ENCODE results near the gene ZMYM2.

The ZMYM2 gene

DNA sequence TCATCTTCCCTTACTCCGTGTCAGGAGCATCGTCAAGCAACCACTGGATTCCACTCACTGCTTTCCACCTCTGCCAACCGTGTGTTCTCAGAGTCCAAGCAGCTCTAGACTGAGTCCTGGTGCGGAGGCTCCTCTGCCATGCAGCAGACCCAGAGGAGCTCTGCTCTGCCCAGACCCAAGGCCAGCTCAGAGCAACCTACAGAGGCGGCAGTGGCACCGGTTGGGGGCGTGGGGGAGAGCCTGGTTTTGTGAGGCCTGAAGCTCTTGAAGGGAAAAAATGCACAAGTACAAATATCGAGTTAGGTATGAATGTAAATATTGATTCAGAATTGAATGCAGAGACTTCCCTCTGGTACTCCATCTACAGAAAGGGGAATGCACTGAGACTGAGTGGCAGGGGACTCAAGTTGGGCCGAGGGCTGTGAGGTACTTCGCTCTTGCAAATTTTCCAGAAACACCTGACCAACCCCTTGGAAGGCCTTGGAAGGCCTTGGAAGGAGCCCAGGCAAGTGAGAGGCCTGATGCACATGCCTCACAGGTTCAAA is 155.6 kb downstream of the ZMYM2 start:
- DNase-seq: no peak

DNA sequence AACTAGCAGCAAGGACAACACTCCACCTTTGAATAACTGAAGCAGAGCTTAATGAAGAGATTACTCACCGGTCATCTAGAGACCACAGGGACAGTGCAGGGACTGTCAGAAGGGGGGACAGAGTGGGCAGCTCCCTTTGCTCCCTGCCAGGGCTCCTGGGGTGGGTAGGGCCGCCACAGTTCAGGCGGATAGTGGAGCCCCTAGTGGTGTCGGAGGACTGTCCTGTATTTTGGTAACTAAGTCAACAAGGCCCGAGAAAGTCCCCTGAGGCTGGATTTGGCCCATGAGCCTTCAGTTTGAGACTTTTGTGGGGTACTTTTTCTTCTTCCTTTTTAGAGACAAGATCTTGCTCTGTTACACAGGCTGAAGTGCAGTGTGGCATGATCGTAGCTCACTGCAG is 157.7 kb downstream of the ZMYM2 start:
- no peak for DNase-seq

DNA sequence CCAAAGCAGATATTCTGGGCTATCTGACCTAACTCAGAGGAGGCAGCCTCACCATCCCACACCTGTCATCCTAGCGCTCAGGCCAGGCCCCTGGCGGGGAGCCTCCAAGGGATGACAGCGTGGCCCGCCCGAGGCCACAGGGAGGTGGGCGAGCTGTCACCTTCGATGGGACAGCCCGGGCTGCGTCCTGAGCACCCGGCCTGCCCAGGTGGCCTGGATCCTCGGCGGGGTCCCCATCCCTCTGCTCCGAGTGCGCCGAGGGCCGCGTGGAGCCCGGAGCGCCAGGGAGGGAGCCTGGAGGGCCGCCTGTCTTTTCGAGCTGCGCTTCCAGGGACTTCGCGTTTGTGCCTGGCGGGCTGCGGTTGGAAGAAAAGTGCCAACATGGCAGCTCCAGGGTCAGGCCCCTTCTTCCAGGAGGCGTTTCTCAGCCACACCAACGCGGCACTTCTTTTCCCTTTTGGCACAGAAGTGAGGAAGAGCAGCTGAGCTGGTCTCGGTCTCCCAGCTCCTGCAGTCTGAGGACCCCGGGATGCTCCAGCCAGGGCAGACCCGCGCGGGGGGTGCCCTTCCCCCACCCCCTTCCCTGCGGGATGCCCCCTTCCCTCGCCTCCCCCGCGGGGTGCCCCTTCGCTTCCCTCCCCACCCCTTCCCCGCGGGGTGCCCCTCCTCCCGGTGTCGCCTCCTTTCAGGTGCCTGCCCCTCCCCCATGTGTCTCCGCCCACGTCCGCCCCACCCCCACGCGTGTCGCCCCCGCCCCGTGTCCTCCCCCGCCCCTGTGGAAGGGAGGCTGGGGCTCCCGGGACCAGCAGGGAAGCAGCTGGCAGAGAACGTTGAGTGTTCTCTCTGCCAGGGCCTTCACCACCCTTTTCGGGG is 160.0 kb downstream of the ZMYM2 start:
- no peak for DNase-seq

DNA sequence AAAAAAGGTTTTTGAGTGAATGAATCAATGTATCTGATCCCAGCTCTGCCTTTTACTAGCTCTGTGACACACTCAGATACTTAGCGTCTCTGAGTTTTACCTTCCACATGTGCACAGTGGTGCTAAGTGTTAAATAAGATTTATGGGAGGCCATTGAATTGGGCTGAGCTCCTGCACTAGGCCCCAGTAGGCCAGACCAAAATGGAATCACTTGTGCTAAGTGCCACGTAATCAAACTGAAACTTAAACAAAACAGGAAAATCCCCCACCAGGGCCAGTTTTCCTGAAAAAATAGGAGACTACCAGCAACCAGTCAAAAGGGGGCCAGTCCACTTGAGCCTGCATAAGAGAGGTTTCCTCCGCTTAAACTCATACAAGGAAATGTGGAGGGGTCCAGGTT is 161.4 kb downstream of the ZMYM2 start:
- no peak for DNase-seq

DNA sequence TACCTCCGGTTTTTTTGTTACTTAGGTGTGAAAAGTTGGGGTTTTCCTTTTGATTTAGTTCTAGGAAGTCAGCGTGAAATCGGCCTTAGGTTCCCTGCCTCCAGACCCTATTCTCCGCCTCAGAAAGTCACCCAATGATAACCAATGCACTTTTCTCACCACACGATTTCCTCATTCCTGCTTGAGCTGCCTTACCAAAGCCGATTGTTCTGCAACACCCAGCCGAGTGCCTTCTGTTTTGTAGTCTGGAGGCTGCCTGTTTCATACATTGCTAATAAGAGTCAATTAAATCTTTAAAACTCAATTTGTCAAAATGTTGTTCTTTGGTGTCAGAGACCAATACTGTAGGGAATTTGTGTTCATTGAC is 162.6 kb downstream of the ZMYM2 start:
- no peak for DNase-seq

DNA sequence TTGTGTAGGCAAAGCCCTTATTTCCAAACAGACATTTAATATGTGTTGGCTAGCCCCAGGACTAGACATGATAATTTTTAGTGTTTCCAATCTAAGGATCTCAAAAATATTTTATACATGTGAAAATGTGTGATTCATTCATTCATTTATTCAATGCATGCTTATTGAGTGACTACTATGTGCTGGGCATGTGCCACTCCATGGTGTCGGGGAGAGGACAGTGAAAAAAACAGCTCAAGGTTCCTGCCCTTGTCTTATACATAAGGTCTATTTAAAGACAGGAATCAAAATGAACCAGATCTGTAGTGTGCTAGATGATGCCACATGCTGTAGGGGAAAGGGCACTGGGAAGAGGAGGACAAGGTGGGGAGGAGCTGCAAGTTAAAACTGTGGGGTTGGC is 165.8 kb downstream of the ZMYM2 start:
- DNase-seq: no peak

DNA sequence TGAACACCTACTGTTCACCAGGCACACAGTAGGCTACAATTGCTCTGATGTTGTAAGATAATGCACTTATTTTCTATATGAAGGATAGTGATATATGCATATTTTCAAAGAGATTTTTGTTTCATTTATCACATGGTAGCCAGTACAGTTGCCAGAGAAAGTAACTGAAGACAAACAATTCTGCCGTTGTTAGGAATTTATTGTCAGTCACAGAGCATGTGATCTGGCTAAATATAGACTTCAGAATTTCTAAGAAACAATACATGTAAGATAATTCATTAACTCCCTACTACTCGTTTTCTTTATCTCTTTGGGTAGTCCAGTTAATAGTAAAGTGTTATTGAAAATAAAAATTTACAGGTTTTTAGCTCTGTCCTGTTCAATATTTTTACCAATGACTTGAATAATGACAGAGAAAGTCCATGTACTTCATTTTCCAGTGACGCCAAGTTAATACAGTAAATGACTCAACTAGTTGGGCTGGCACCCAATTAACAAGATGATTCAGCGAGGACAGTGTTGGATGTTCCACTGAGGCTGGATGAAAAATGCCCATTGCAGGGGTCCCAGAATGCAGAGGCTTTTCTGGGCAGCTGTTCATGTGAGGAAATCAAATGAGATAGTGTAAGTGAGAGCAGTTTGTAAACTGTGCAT is 166.7 kb downstream of the ZMYM2 start:
- DNase-seq: no peak

DNA sequence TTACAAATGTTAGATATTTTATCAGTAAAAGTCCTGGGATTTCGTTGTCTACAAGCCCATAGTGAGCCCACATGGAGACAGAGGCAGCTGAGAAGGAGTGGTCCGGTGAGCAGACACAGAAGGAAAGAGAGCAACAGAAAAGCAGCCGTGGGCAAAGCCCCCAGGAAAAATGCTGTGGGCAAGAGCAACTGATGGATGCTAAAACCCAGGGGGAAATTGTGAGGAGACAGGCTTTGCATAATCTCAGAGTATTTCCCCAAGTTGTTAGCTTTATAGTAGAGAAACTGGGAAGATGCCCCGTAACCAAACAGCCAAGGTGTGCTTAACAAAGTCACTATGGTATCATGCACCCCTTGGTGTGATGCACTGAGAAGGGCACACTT is 167.2 kb downstream of the ZMYM2 start:
- no peak for DNase-seq

DNA sequence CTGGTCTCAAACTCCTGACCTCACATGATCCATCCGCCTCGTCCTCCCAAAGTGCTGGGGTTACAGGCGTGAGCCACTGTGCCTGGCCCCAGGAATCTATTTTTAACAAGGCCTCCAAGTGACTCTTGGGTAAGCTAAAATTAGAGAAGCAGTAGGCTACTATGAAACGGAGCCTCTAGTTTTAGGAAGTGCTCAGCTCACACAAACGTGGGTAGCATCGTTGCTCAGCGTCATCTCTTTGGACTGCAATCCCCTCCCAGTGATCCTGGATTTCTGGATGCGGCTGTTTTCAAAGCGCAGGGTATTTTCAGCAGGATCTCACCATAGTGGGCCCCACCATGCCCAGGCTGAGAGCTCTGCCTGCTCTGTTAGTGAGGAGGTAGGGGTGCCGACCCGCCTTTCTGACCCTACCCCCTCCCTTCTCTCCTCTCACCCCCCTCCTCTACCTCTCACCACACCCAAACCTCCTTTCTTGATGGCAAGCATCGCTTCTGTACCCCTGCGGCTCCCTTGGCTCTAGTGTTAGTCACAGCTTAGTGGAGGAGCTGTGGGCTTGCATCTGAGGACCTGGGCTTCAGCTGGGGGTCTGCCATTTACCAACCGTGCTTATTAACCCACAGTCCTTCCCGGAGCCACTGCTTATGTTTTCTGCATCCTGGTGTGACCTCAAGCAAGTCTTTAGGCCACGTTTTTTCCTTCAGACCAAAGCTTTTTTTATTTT is 168.2 kb downstream of the ZMYM2 start:
- no peak for DNase-seq

DNA sequence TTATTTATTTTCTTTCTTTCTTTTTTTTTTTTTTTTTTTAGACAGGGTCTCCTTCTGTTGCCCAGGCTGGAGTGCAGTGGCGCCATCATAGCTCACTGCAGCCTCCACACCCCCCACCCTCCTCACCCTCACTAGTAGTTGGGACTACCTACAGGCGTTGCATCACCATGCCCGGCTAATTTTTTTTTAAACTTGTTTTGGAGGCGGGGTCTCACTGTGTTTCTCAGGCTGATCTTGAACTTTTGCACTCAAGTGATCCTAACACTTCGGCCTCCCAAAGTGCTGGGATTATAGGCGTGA is 168.7 kb downstream of the ZMYM2 start:
- no peak for DNase-seq

DNA sequence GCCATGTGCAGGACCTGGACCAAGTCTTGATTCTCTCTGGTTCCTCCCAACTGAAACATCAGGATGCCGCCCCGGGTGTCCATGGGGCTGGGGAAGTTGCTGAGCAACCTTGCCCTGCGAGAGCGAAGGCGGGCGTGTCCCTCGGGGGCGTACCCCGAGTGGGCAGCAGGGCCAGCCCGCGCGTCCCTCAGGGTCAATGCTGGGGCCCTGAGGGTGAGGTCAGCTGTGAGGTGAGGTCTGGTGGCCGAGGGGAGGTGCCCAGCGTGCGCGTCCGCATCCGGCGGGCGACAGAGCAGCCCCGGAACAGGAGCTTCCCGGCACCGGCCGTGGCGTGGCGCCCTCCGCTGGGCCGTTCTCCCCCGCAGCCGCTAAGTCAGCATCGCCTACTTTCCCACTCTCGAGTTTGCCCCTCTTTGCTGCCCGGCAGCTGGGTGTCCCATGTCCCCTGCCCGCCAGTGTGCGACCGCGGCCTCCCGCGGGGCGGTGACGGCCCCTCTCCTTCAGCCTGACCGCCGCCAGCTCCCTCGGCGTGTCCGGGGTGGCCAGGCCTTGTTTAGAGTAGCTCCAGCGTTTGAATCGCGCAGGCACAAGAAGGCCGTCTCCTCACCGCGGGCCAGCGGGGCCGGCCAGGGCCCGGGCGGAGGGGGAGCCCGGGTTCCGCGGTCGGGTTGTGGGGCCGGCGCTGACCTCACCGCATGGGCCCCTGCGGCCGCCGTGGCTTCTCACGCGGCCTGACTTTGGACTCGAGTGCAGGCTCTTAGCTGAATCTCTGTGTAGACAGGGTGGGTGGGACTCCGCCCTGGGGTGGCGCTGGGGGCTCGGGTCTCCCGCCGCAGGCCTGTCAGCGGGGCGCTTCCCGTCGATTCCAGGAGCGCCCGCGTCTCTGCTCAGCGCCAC is 169.3 kb downstream of the ZMYM2 start:
- DNase-seq: no peak

DNA sequence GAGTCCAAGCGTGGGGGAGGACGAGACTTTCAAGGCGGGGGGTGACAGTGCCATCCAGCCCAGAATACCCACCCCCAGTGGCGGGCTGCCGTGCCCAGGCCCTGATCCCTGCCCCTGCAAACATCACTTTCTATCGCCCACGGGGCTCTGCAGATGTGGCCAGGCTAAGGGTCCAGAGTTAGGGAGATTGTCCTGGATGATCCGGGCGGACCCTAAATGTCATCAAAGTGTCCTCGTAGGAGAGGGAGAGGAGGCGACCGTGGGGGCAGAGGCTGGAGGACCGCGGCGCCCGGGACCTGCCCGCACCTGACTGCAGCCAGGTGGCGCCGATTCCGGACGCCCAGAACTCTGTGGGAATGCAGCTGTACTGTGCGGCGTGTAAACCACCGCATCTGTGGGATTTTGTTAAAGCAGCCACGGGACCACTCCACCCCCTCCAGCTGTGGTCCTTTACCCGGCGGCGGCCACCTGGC is 170.0 kb downstream of the ZMYM2 start:
- DNase-seq: no peak

DNA sequence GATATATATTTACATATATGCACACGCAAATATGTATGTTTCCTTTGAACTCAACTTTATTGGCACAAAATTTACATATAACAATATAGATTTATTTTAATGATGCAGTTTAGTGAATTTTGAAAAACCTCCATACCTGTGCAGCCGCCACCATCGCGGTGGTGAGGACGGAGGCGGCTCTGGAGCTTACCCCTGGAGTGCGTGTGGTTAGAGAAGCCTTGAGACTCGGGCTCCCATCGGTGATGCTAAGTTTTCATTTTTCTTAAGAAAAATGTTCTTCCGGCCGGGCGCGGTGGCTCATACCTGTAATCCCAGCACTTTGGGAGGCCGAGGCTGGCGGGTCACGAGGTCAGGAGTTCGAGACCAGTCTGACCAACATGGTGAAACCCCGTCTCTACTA is 170.5 kb downstream of the ZMYM2 start:
- no peak for DNase-seq

DNA sequence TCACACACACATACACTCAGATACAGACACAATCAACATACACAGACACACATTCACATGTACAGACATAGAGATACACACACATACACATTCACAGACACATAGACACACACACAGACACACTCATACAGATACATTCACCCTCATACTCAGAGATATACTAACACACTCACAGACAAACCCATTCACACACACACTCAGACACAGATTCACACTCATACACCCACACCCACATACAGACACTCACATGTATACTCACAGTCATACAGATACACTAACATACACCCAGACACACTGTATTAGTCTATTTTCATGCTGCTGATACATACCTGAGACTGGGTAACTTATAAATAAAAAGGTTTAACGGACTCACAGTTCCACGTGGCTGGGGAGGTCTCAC is 171.5 kb downstream of the ZMYM2 start:
- no peak for DNase-seq

DNA sequence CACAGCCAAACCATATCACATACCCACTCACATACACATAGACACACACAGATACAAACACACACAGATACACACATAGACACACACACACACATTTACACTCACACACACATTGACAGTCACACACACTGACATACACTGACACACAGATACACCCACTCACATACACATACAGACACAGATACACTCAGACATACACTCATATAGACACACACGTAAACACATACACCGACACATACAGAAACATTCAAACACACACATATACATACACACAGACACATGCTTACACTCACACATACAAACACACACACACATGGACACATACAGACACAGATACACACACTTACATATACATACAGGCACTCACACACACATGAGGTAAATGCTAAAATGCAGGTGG is 172.1 kb downstream of the ZMYM2 start:
- no peak for DNase-seq

DNA sequence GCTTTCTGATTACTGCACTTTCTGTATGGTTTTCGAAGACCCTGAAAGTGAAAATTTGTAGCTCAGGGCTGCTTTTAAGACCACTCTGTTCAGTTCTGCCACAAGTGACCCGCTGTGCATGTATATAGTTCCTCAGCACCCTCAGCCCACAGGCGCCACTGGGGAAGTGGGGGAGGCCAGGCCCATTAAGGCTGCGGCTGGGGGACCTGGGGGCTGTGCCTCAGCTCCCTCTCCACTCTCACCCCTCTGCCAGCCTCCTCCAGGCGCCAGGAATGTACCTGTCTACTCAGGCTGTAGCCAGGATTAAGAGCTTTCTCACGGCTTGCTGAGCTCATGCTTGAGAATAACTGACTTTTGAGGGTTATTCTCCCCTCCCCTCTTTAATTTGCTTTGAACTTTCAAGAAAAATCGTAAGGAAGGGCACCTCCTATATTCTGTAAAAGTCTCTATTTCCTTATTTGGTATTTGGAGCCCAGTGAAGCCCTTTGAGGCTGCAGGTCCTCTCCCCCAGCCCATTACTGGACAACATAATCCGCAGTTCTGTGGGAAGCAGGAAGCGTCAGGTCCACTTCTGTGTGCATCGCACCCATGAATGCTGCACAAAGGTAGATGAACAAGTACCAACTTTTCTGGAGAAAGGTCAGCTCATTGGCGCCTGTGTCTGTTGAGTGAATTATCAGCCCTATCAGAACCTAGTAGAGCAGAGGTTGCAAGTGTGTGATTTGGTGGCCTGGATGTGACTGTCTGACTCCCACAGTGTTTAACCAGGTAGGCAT is 172.7 kb downstream of the ZMYM2 start:
- DNase-seq: no peak

DNA sequence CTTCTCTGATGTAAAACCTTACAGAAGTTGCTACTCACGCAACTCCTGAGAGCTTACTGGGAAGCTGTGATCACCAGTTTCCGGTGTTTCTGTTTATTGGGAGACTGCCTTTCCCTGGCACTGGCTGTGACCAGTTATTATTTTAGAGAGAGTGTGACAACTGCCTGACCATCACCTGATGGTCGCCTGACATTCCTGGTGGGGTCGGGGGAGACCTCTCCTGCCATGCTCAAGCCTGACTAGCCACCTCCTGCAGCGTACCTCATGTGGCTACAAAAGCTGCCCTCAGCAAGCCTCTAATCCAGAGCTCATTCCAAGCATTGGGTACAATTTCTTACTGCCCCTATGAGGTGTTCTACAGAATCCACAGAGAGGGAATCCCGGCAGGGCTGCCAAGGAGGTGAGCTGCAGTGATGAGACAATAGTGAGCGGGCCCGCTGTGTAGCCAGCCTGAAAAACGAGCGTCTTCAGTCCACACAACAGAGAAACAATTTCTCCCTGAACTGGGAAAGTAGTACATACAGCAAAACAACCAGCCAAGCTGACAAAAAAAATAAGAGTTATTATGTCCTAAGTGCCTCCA is 173.6 kb downstream of the ZMYM2 start:
- DNase-seq: no peak

DNA sequence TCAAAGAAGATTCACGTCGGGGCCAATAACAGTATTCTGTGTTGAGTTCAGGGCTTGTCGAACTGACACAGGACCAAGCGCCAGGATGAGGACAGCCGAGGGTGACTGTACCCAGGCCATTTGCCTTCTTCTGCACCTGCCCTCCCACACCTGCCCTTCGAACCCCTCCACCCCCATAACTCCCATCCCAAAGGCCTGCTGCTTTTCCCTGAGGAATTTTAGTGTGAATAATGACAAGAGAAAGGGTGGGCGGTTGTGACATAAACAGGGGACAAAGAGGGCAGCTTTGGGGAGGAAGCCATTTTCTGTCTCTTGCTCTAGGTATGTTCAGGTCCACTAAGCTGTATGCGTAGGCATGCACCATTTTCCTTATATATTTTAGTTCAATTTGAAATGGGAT is 176.2 kb downstream of the ZMYM2 start:
- DNase-seq: no peak

DNA sequence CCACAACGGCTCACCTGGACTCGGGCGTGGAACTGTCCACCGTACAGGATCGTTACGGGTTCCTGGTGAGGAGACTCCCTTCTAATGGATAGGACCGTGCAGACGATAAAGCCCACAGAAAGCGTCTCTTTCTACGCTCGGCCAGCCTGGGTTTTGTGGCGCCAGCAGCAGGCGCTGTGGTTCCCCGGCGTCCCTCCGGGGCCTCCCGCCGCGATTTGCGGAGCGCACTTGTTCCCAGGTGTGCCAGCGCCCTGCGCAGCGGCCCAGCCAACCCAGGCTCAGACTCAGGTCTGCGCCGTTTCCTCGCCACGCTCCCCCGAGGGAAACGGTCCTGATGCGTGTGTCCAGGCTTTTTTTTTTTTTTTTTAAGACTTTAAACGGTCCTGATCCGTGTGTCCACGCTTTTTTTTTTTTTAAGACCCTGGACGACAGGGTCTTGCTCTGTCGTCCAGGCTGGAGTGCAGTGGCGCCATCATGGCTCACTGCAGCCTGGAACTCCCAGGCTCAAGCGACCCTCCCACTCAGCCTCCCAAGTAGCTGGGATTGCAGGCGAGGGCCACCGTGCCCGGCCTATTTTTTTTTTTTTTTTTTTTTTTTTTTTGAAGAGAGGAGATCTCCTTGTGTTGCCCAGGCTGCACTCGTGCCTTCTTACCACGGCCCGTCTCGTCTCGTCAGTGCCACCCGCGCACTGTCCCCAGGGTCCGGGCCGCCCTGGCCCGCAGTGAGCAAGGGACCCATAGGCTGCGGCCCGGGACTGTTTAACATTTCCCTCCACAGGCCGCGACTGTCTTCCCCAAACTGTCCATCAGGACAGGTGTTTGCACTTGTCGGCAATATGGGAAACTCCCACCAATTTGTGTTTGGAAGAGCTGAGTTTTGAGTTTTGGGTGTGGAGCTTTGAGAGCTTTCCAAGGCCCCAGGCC is 178.5 kb downstream of the ZMYM2 start:
- DNase-seq: no peak

DNA sequence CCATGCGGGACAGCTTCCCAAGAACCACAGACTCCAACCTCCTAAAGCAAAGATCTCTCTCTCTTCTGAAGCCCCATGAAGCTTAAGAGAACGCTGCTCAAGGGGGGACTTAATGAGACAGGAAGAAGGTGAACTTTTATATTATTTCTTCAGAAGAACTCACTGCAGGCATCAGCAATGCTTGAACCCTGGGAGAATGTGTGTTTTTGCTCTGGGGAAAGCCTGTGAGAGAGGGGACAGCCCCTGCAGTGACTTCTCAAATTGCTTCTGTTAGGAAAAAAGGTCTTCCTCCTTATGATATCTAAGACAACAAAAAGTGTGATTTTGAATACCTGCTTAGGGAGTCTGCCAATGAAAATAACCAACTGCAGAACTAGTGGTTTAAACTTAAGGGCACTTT is 179.3 kb downstream of the ZMYM2 start:
- no peak for DNase-seq

Data from NCI-H2107 (cell line).